SK-N-SH (cell line): ENCODE results near the gene CDH19. TPM values are rescaled to one million over a fixed set of nuclear protein-coding genes. Genes with fewer than 3 reads are reported as not detected.

ENCODE experiments used
- CTCF ChIA-PET: fragments of 300-600, 350-600 bp; formaldehyde crosslinking; extraction: SDS; loops from one replicate; lab custom pipeline; 2021; lab: Yijun Ruan, JAX
- POLR2A ChIA-PET: fragments of 350-600 bp; sonication (Branson Sonifier 250); formaldehyde crosslinking; extraction: SDS; loops from one replicate; lab custom pipeline; 2020; ENCODE audit warnings: antibody characterized with exemption, inconsistent platforms; lab: Yijun Ruan, JAX
- DNase-seq: peaks from one replicate; pipeline ENCODE4 v3.0.0; 2012
- H2AFZ ChIP-seq: fragments of 200-600 bp; sonication (generic); 2 replicates; pipeline ENCODE4 v1.8.1; 2016; ENCODE audit warnings: antibody characterized with exemption, mild to moderate bottlenecking, low read depth
- H3F3A ChIP-seq: fragments of 200-600 bp; sonication (generic); replicated peaks from 2 replicates; pipeline ENCODE3; 2016; ENCODE audit warnings: antibody characterized with exemption, mild to moderate bottlenecking; ENCODE audit not compliant: insufficient read depth
- H3K27ac ChIP-seq, 2 experiments: fragments of 200-500 bp in 1 of 2; fragments of 200-600 bp in 1 of 2; sonication (Bioruptor generic) in 1 of 2; sonication (generic), shearing (Covaris generic) in 1 of 2; 2 replicates each; pipeline versions ENCODE4 v1.5.1 to v1.6.1; 2014 to 2016; ENCODE audit warnings: low read depth in 2 of 2, inconsistent platforms in 1 of 2, low read length in 1 of 2, mild to moderate bottlenecking in 1 of 2, mixed read lengths in 1 of 2
- H3K27me3 ChIP-seq: fragments of 200-600 bp; sonication (generic), shearing (Covaris generic); 2 replicates; pipeline ENCODE4 v1.6.1; 2016; ENCODE audit warnings: mixed run types; ENCODE audit not compliant: insufficient read depth
- H3K36me3 ChIP-seq, 2 experiments: fragments of 200-500 bp in 1 of 2; fragments of 200-600 bp in 1 of 2; sonication (Bioruptor generic) in 1 of 2; sonication (generic) in 1 of 2; replicated peaks in 1 of 2; 2 replicates each; pipeline versions ENCODE3 to v1.5.1; 2014 to 2016; ENCODE audit warnings: low read length in 1 of 2, mild to moderate bottlenecking in 1 of 2; ENCODE audit not compliant: insufficient read depth in 2 of 2, control insufficient read depth in 1 of 2
- H3K4me1 ChIP-seq, 2 experiments: fragments of 200-500 bp in 1 of 2; fragments of 200-600 bp in 1 of 2; sonication (Bioruptor generic) in 1 of 2; sonication (generic), shearing (Covaris generic) in 1 of 2; 2 replicates each; pipeline versions ENCODE4 v1.5.1 to v1.6.1; 2014 to 2016; ENCODE audit warnings: low read depth in 1 of 2, low read length in 1 of 2, mixed run types in 1 of 2; ENCODE audit not compliant: insufficient read depth in 2 of 2, control insufficient read depth in 1 of 2
- H3K4me2 ChIP-seq: fragments of 200-600 bp; sonication (generic), shearing (Covaris generic); 2 replicates; pipeline ENCODE4 v1.6.1; 2017; ENCODE audit warnings: mixed run types
- H3K4me3 ChIP-seq, 2 experiments: fragments of 200-500 bp in 1 of 2; fragments of 200-600 bp in 1 of 2; sonication (Bioruptor generic) in 1 of 2; sonication (generic), shearing (Covaris generic) in 1 of 2; 2 replicates each; pipeline versions ENCODE4 v1.5.1 to v1.8.1; 2014 to 2016; ENCODE audit warnings: low read depth in 2 of 2, inconsistent platforms in 1 of 2, low read length in 1 of 2, mild to moderate bottlenecking in 1 of 2, mixed read lengths in 1 of 2, moderate library complexity in 1 of 2
- H3K79me2 ChIP-seq: fragments of 200-600 bp; sonication (generic); 2 replicates; pipeline ENCODE4 v1.8.1; 2017; ENCODE audit warnings: mild to moderate bottlenecking; ENCODE audit not compliant: insufficient read depth
- H3K9ac ChIP-seq: fragments of 200-600 bp; sonication (generic); 2 replicates; pipeline ENCODE4 v1.6.1; 2017; ENCODE audit warnings: mixed run types
- H3K9me2 ChIP-seq: fragments of 200-600 bp; sonication (generic); 2 replicates; pipeline ENCODE4 v1.6.1; 2017; ENCODE audit warnings: mixed run types
- H3K9me3 ChIP-seq: fragments of 200-600 bp; sonication (generic); 2 replicates; pipeline ENCODE4 v1.6.1; 2017; ENCODE audit warnings: mixed run types, mild to moderate bottlenecking, moderate library complexity
- H4K20me1 ChIP-seq: fragments of 200-600 bp; sonication (generic); 2 replicates; pipeline ENCODE4 v1.6.1; 2017; ENCODE audit warnings: mild to moderate bottlenecking, mixed run types; ENCODE audit not compliant: insufficient read depth
- CHD2 ChIP-seq: fragments of 150-350 bp; IDR thresholded peaks from 2 replicates; pipeline ENCODE4 v1.6.1; 2018; ENCODE audit warnings: low read length; ENCODE audit not compliant: partially characterized antibody
- CTCF ChIP-seq: fragments of 200-600 bp; sonication (generic); IDR thresholded peaks from 2 replicates; pipeline ENCODE4 v1.6.1; 2017; ENCODE audit warnings: antibody characterized with exemption, mild to moderate bottlenecking, moderate library complexity
- ELF1 ChIP-seq: IDR thresholded peaks from 2 replicates; pipeline ENCODE4 v1.4.0; 2012
- EP300 ChIP-seq, 2 experiments: IDR thresholded peaks; 2 replicates each; pipeline versions ENCODE4 v1.4.0 to v1.6.1; 2012; ENCODE audit warnings: borderline replicate concordance in 1 of 2, low read depth in 1 of 2, low read length in 1 of 2
- EZH2phosphoT487 ChIP-seq: fragments of 200-600 bp; sonication (generic); IDR thresholded peaks from 2 replicates; pipeline ENCODE4 v1.6.1; 2017; ENCODE audit warnings: low read depth, mixed run types, mild to moderate bottlenecking, antibody characterized with exemption, moderate library complexity, borderline replicate concordance
- GABPA ChIP-seq: IDR thresholded peaks from 2 replicates; pipeline ENCODE4 v1.4.0; 2012; ENCODE audit warnings: low read depth, mild to moderate bottlenecking
- JUND ChIP-seq: IDR thresholded peaks from 2 replicates; pipeline ENCODE4 v1.4.0; 2012
- MAX ChIP-seq: IDR thresholded peaks from 2 replicates; pipeline ENCODE4 v1.4.0; 2012; ENCODE audit warnings: low read depth
- MEF2A ChIP-seq: IDR thresholded peaks from 2 replicates; pipeline ENCODE4 v1.4.0; 2012; ENCODE audit warnings: low read depth, borderline replicate concordance
- NRF1 ChIP-seq: IDR thresholded peaks from 2 replicates; pipeline ENCODE4 v1.6.1; 2012; ENCODE audit warnings: low read depth, mild to moderate bottlenecking, low read length
- PBX3 ChIP-seq: IDR thresholded peaks from 2 replicates; pipeline ENCODE4; 2012
- POLR2AphosphoS5 ChIP-seq: IDR thresholded peaks from 2 replicates; pipeline ENCODE4 v1.6.1; 2012; ENCODE audit warnings: low read depth, low read length
- RAD21 ChIP-seq: IDR thresholded peaks from 2 replicates; pipeline ENCODE4 v1.6.1; 2012; ENCODE audit warnings: mild to moderate bottlenecking, low read length
- RCOR1 ChIP-seq: fragments of 150-350 bp; IDR thresholded peaks from 2 replicates; pipeline ENCODE4 v1.6.1; 2017; ENCODE audit warnings: antibody characterized with exemption, low read length
- RFX5 ChIP-seq: IDR thresholded peaks from 2 replicates; pipeline ENCODE4 v1.6.1; 2012; ENCODE audit warnings: mild to moderate bottlenecking, improper control_type of control experiment, low read length
- SMC3 ChIP-seq: IDR thresholded peaks from 2 replicates; pipeline ENCODE4 v1.6.1; 2012; ENCODE audit warnings: low read depth, low read length, improper control_type of control experiment
- TAF1 ChIP-seq: IDR thresholded peaks from 2 replicates; pipeline ENCODE4 v1.6.1; 2012; ENCODE audit warnings: low read depth, mild to moderate bottlenecking, low read length, moderate library complexity, borderline replicate concordance
- TCF12 ChIP-seq: IDR thresholded peaks from 2 replicates; pipeline ENCODE4 v1.4.0; 2012
- USF1 ChIP-seq: IDR thresholded peaks from 2 replicates; pipeline ENCODE4 v1.4.0; 2012; ENCODE audit warnings: low read depth, borderline replicate concordance
- USF2 ChIP-seq: fragments of 150-350 bp; IDR thresholded peaks from 2 replicates; pipeline ENCODE4 v1.6.1; 2017; ENCODE audit warnings: antibody characterized with exemption, low read length, low read depth, borderline replicate concordance
- YY1 ChIP-seq: IDR thresholded peaks from 2 replicates; pipeline ENCODE4 v1.4.0; 2012; ENCODE audit warnings: low read depth, mild to moderate bottlenecking
- ZBTB33 ChIP-seq: IDR thresholded peaks from 2 replicates; pipeline ENCODE4 v1.4.0; 2012; ENCODE audit warnings: low read depth, borderline replicate concordance
- WGBS: methylation state at CpG from one replicate; pipeline ENCODE4 v1.1.6; 2017; ENCODE audit warnings: low lambda C conversion rate; 5-methylcytosine and 5-hydroxymethylcytosine counted together
- polyA plus RNA-seq, 3 experiments: library from polyadenylated mRNA; depleted of rRNA; stranded (reverse); fragments of >200 nt; gene quantifications; 2 replicates each; pipeline ENCODE4 v1.2.3, GENCODE V29; 2012

CDH19 gene
- polyA plus RNA-seq, 1 of the 3 experiments (the other 2 are of a cell fraction), result not detected

- Histone ChIP-seq H3K9me2 (no peaks in the 10 kb centered on the region), H3K9me3 (no peaks in the 10 kb centered on the region), H3F3A (no peaks in the 10 kb centered on the region), H3K4me2 (no peak overlapping the region), H3K9ac (no peak overlapping the region), H2AFZ (no peak overlapping the region), H3K27me3 (no peaks in the 10 kb centered on the region), H3K79me2 (no peaks in the 10 kb centered on the region), H3K4me1 (no peaks in the 10 kb centered on the region; a peak in 1 of 4 replicates), H3K36me3 (no peaks in the 10 kb centered on the region), H3K4me3 (no peak overlapping the region), H3K27ac (no peak overlapping the region), H4K20me1 (no peaks in the 10 kb centered on the region)
- POLR2A ChIA-PET, result no interaction called here
- CTCF ChIA-PET, result no interaction called here
- TF ChIP-seq RCOR1 (no peak), ELF1 (no peak), POLR2AphosphoS5 (no peak)
- no peak for DNase-seq
- whole genome bisulfite sequencing, result 18% methylated on average over 4 of the region's 4 CpGs
Observed at GRCh38 chr18:66587430-66587829, 16.5 kb downstream of the CDH19 start.

GRCh38 chr18:66582211-66582610, 21.7 kb downstream of the CDH19 start:
- Histone ChIP-seq H3K79me2 (no peaks in the 10 kb centered on the region), H3K4me3 (no peak overlapping the region), H3K4me2 (no peak overlapping the region), H3K9ac (no peak overlapping the region), H3K9me3 (no peaks in the 10 kb centered on the region), H3K4me1 (no peaks in the 10 kb centered on the region; a peak in 1 of 4 replicates), H3K36me3 (no peaks in the 10 kb centered on the region), H3K27ac (no peak overlapping the region), H3F3A (no peaks in the 10 kb centered on the region), H3K9me2 (no peaks in the 10 kb centered on the region), H3K27me3 (0 out of 2 replicates have a peak, but pooled peaks cover 3% of the 10 kb centered on the region), H4K20me1 (no peaks in the 10 kb centered on the region), H2AFZ (no peak overlapping the region)
- TF ChIP-seq USF2 (no peak), JUND (no peak), USF1 (no peak), CHD2 (no peak), TCF12 (no peak), PBX3 (no peak), NRF1 (no peak), RFX5 (no peak), EZH2phosphoT487 (no peak), GABPA (no peak), RAD21 (no peak), YY1 (no peak), SMC3 (no peak), TAF1 (no peak), ZBTB33 (no peak), EP300 (IDR thresholded peaks at IDR 0.05; ENCODE audit: borderline replicate concordance in 1 of 2, low read depth in 1 of 2, low read length in 1 of 2) (no peak), CTCF (no peak), MAX (no peak), ELF1 (no peak), MEF2A (no peak)
- ChIA-PET CTCF (no interaction called here), POLR2A (no interaction called here)
- DNase-seq, result no peak
